Measurements from ENCODE around the gene RERE.

DNA sequence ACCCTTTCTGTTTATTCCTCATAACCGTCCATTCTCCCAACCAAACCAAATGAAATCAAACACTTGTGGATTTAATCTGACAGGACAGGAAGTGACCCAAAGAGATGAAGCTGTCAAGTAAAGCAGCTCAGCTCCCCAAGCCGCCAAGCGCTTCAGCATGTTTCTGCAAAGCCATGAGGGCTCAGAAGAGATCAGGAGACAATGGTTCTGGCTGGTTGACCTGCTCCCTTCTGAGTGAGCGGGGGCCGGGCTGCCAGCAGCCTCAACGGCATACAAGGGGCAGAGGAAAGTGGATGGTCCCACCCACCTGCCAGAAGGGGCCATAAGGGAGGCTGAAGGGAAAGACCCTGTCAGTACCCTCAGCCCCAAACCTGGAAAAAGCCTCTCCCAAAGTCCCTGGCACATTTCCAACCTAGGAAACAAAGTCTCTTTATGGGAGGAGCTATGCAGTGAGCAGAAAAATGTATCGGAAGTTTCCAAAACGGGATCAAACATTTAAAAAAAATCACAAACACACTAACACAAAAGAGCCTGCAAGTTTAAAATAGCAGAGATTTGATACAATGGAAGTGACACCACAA is 454.2 kb downstream of the RERE start:
- TF ChIP-seq, protein P1, sequence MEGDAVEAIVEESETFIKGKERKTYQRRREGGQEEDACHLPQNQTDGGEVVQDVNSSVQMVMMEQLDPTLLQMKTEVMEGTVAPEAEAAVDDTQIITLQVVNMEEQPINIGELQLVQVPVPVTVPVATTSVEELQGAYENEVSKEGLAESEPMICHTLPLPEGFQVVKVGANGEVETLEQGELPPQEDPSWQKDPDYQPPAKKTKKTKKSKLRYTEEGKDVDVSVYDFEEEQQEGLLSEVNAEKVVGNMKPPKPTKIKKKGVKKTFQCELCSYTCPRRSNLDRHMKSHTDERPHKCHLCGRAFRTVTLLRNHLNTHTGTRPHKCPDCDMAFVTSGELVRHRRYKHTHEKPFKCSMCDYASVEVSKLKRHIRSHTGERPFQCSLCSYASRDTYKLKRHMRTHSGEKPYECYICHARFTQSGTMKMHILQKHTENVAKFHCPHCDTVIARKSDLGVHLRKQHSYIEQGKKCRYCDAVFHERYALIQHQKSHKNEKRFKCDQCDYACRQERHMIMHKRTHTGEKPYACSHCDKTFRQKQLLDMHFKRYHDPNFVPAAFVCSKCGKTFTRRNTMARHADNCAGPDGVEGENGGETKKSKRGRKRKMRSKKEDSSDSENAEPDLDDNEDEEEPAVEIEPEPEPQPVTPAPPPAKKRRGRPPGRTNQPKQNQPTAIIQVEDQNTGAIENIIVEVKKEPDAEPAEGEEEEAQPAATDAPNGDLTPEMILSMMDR (IDR thresholded peaks at IDR 0.05): no peak
- no peak for TF ChIP-seq POLR2A (IDR thresholded peaks at IDR 0.05)

Data from uterus (tissue), 2 donors.